ENCODE measurements around the gene GPR142.
A peak's percentile ranks its signal among the peaks of the same experiment; 100 is the strongest.

GPR142 gene, protein sequence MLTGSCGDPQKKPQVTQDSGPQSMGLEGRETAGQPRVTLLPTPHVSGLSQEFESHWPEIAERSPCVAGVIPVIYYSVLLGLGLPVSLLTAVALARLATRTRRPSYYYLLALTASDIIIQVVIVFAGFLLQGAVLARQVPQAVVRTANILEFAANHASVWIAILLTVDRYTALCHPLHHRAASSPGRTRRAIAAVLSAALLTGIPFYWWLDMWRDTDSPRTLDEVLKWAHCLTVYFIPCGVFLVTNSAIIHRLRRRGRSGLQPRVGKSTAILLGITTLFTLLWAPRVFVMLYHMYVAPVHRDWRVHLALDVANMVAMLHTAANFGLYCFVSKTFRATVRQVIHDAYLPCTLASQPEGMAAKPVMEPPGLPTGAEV

GRCh38 chr17:74367206-74367605 lies at the start of gene GPR142:
GPR142 (plus strand) TSS chr17:74367506; CDS start chr17:74369541, 2,035 bp downstream.
- DNase-seq: no peak

- DNase-seq: no peak
Observed at GRCh38 chr17:74318391-74318790, 48.9 kb upstream of the GPR142 start.

GRCh38 chr17:74324521-74324920 lies 42.8 kb upstream of the GPR142 start:
- DNase-seq: no peak

GRCh38 chr17:74325376-74325742 lies 41.9 kb upstream of the GPR142 start:
- DNase-seq: no peak

- DNase-seq: peak in 1 of 2 donors; percentile 8
Observed at GRCh38 chr17:74325743-74326379, 41.4 kb upstream of the GPR142 start, which contains the start of gene KIF19. KIF19 (plus strand) TSS chr17:74326226; CDS start chr17:74326350, 124 bp downstream.

DNA sequence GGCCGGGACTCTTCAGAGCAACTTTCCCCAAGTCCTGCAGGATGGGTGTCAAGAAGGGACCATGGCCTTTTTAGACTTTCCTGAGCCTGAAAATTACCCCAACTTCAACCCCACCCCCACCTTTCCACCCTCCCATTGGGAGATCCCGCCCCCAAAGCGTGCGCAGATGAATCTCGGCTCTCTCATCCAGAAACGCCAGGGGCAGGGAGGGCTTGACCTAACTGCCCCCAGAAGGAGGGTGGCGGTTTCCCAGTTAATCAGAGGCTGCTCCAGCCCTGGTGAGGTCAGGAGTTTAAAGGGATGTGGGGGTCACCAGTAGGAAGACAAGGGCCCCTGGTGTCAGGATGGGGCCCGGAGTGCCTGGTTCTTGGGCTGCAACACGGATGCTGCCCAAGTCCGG lies 40.8 kb upstream of the GPR142 start:
- no peak for DNase-seq

DNA sequence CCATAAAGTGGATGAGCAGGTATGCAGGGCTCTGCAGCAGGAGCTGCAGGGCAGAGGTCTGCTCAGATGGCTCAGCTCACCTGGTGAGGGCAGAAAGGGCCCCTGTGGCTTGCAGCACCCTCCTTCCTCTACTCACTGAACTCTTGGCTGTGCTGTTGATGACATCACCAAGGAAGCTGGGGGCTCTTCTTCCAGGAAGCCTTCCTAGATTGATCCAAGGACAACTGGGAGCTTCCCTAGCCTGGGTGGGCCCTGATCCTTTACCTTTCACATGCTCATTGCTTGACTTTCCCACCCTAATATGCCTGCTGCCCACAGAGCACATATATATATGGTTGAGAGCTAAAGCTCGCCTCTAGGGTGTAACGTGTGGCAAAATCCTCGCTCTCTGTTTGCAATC lies 38.8 kb upstream of the GPR142 start:
- DNase-seq: no peak

GRCh38 chr17:74329378-74329777 lies 37.9 kb upstream of the GPR142 start:
- no peak for DNase-seq

DNA sequence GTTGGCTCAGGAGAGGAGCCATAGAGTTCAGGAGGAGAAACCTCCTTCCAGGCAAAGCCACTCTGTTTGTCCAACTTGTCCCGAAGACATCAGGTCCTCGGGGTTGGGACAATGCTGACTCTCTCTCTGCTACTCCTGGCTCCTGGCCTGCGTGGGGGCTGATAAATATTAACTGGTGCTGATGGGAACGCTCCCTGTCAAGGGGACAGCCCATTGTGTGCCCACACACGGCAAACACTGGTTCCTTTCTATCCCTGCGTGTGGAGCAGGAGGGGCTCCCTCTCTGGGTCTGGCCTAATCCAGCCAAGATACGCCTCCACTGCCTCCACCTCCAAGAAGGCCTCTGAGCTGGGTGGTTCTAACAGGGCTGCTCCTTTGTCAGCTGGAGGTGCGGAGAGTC lies 36.9 kb upstream of the GPR142 start:
- DNase-seq: no peak

- DNase-seq: no peak
Observed at GRCh38 chr17:74332017-74332650, 35.2 kb upstream of the GPR142 start.

- no peak for DNase-seq
Observed at GRCh38 chr17:74332763-74333283, 34.5 kb upstream of the GPR142 start.

DNA sequence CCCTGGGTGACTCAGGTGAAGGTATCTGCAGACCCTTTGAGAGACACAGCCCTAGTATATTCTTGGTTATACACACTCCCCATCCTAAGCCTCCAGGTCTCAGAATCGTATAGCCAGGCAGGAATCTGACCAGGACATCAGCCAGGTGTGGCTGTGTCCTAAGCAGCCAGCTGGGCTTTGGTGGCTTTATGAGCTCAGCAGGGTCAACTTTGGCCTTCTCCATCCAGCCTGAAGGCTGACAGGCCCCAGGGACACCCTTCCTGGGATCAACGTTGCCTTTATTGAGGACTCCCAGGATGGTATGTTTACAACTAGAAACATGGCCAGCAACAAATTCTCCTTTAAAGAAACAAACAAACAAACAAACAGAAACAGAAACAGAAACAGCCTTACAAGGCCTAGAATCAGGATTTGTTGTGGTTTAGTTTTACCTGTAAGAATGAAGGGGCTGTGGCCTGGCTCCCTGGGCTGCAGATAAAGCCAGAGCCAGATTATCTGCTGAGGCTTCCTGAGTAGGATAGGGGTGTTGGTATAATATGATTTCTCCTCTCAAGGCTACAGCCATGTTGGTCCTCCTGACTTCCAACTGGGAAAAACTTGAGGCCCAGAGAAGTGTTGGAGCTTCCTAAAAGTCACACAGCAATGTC lies 32.8 kb upstream of the GPR142 start:
- no peak for DNase-seq

DNA sequence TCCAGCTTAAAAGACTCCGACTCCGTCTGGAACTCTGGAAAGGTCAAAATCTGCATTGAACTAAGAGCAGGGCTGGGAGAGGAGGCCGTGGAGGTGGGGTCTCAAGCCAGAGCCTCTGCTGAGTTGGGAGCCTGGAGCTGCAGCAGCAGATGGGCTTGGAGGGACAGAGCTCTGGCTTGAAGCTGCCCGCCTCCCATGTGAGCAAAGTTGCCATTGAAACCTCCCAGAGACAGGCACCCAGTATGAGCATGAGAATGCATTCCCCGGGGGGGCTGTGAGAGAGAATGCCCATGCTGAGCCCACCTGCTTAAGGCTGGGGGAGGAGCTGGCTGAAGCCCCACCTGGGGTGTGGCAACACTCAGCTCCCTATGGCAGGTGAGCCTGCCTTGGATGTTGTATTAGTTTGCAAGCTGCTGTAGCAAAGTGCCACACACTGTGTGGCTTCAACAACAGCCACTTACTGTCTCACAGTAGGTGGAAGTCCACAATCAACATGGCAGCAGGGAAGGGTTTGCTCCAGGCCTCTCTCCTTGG lies 31.7 kb upstream of the GPR142 start:
- no peak for DNase-seq

GRCh38 chr17:74336307-74336706 lies 31.0 kb upstream of the GPR142 start:
- no peak for DNase-seq

- no peak for DNase-seq
Observed at GRCh38 chr17:74337834-74338500, 29.3 kb upstream of the GPR142 start.

- no peak for DNase-seq
Observed at GRCh38 chr17:74339537-74340195, 27.6 kb upstream of the GPR142 start.

- DNase-seq: no peak
Observed at GRCh38 chr17:74340470-74341023, 26.8 kb upstream of the GPR142 start.

DNA sequence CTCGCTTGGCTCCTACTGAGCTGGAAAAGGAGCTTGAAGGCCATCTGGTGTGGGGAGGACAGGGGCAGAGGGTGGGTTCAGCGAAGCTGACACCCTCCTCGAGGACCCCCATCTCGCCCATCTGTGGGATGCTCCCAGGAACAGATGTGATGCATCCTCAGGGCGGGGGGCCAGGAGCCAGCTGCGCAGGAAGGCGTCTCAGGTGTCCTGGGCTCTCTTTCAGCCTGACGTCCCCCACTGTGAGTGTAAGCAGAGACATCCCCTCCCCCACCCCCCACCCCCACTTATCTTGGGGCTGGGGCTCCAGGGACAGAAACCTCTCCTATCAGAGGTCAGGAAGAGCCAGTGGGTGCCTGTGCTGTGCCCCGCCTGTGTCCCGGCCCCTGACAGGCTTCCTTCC lies 25.1 kb upstream of the GPR142 start:
- no peak for DNase-seq

- no peak for DNase-seq
Observed at GRCh38 chr17:74343121-74343520, 24.2 kb upstream of the GPR142 start.

DNA sequence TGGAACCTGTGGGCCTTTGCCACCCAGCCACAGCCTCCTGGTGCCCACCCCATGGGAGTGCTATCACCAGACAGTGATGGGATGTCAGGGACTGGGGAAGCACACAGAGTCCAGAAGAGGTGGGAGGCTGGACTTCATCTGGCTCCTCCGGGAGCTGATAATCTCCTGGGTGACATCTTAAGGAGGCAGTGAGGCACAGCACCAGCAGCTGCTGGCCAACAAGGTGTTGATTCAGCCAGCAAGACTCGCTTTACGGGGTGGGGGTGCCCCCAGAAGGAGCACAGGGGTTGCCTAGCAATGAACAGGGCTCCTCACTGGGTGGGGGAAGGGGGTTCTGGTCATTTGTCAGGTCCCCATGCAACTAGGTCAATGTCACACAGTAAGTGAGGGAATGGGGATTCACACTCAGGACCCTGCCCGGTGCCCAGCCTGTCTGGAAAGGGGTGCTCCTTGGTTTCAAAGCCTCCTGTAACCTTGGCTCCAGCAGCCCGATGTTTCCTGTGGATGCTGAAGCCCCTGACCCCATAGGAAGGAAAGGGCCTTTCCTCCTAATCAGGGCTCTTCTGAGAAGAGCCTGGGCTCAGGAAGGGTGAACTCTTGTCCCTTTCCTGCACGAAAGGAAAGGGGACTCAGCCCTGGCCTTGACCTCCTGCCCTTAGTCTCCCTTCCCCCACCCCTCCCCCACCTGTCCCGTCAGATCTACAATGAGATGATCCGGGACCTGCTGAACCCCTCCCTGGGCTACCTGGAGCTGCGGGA lies 23.6 kb upstream of the GPR142 start:
- no peak for DNase-seq

DNA sequence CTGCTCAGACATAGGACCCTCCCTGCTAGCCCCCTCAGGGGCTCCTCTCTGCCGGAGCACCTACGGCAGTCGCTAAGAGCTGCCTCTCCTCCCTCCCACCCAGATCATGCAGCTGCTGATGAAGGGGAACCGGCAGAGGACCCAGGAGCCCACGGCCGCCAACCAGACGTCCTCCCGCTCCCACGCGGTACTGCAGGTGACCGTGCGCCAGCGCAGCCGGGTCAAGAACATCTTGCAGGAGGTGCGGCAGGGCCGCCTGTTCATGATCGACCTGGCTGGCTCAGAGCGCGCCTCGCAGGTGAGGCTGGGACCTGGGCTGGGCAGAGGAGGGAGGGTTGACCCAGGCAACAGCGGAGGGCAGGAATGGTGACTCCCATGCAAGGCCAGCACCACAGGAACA lies 22.6 kb upstream of the GPR142 start:
- no peak for DNase-seq
